22Rv1 (cell line): Measurements from ENCODE around the gene LNX2.

Experiments used
- CTCF ChIP-seq: fragments of 450-650 bp; IDR thresholded peaks from 2 replicates; pipeline ENCODE4 v1.5.1; 2017; ENCODE audit warnings: mild to moderate bottlenecking
- ZFX ChIP-seq: fragments of 450-650 bp; IDR thresholded peaks from 2 replicates; pipeline ENCODE4 v1.6.1; 2017; ENCODE audit warnings: antibody characterized with exemption, borderline replicate concordance

- TF ChIP-seq CTCF (no peak), ZFX (no peak)
Measured at GRCh38 chr13:27613628-27614027, 6.7 kb downstream of the LNX2 start.
